OCI-LY3 (cell line): Measurements from ENCODE around the gene TRIM38.

Source experiments
- EZH2phosphoT487 ChIP-seq: fragments of 200-600 bp; shearing (Covaris generic); IDR thresholded peaks from 2 replicates; pipeline ENCODE4 v1.6.1; 2018; ENCODE audit warnings: antibody characterized with exemption, mixed run types, low read depth
- TF ChIP-seq, protein P1 (sequence below): fragments of 200-600, 300-600 bp; sonication (generic); IDR thresholded peaks from 2 replicates; pipeline ENCODE4 v1.5.1; 2014; ENCODE audit warnings: antibody characterized with exemption, low read length, low read depth

DNA sequence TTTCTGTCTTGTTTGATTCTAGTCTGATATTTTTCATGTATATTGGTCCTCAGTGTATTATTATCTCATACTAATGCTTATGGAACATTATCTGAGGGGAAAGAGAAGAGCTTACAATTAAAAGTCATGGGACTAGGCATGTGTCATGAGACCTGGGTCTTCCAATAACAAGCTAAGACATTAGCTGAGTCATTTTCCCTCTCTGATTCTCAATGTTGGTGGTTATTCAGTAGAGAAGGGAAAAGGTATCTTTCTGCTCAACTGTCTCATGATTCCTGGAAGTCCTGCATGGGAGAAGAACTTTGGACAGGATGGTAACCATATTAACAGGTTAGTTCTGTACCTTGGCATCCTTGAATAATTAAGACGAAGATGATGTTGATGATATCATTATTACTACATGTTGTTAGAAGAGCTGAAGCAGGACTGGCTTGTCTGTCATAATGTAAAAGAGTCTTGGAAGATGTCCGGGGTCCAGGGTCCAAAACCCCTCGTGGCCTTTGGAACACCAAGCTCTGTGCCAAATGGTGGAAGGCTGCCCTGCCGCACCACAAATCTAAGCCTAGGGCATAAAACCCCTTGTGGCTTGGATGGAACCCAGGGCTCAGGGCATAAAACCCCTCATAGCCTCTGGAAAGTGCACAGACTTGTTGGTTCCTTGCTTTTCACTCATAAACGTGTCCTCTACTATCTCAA lies 19.1 kb downstream of the TRIM38 start:
- TF ChIP-seq, protein P1, sequence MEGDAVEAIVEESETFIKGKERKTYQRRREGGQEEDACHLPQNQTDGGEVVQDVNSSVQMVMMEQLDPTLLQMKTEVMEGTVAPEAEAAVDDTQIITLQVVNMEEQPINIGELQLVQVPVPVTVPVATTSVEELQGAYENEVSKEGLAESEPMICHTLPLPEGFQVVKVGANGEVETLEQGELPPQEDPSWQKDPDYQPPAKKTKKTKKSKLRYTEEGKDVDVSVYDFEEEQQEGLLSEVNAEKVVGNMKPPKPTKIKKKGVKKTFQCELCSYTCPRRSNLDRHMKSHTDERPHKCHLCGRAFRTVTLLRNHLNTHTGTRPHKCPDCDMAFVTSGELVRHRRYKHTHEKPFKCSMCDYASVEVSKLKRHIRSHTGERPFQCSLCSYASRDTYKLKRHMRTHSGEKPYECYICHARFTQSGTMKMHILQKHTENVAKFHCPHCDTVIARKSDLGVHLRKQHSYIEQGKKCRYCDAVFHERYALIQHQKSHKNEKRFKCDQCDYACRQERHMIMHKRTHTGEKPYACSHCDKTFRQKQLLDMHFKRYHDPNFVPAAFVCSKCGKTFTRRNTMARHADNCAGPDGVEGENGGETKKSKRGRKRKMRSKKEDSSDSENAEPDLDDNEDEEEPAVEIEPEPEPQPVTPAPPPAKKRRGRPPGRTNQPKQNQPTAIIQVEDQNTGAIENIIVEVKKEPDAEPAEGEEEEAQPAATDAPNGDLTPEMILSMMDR: no peak
- no peak for TF ChIP-seq EZH2phosphoT487
